ENCODE data around the gene CNOT6L.

CNOT6L gene

GRCh38 chr4:77854431-77855111, 35.4 kb upstream of the CNOT6L start:
- DNase-seq (ENCODE audit: low read depth): no peak
- no peak overlapping the region for H3K4me3 ChIP-seq (ENCODE audit: control insufficient read depth, low read depth, low read length)

GRCh38 chr4:77852892-77853495, 33.8 kb upstream of the CNOT6L start:
- TF ChIP-seq CTCF (conservative IDR thresholded peaks at IDR 0.05; ENCODE audit: control insufficient read depth, insufficient read depth, low read depth, low read length): no peak
- DNase-seq (ENCODE audit: low read depth): no peak

More at GRCh38 chr4:77854431-77855111, 35.4 kb upstream of the CNOT6L start:
- TF ChIP-seq CTCF (conservative IDR thresholded peaks at IDR 0.05; ENCODE audit: control insufficient read depth, insufficient read depth, low read depth, low read length): no peak

GRCh38 chr4:77849278-77849965, 30.3 kb upstream of the CNOT6L start:
- TF ChIP-seq CTCF (conservative IDR thresholded peaks at IDR 0.05; ENCODE audit: control insufficient read depth, insufficient read depth, low read depth, low read length): no peak
- no peak for DNase-seq (ENCODE audit: low read depth)
- H3K4me3 ChIP-seq (ENCODE audit: control insufficient read depth, low read depth, low read length): no peak overlapping the region

More at GRCh38 chr4:77852892-77853495, 33.8 kb upstream of the CNOT6L start:
- no peak overlapping the region for H3K4me3 ChIP-seq (ENCODE audit: control insufficient read depth, low read depth, low read length)

- no peak overlapping the region for H3K4me3 ChIP-seq (ENCODE audit: control insufficient read depth, low read depth, low read length)
- TF ChIP-seq CTCF (conservative IDR thresholded peaks at IDR 0.05; ENCODE audit: control insufficient read depth, insufficient read depth, low read depth, low read length): no peak
- DNase-seq (ENCODE audit: low read depth): no peak
These were observed 29.3 kb upstream of the CNOT6L start for GRCh38 chr4:77848508-77848907.

GRCh38 chr4:77845929-77846328, 26.8 kb upstream of the CNOT6L start:
- TF ChIP-seq CTCF (conservative IDR thresholded peaks at IDR 0.05; ENCODE audit: control insufficient read depth, insufficient read depth, low read depth, low read length): no peak
- no peak for DNase-seq (ENCODE audit: low read depth)
- no peak overlapping the region for H3K4me3 ChIP-seq (ENCODE audit: control insufficient read depth, low read depth, low read length)

- no peak overlapping the region for H3K4me3 ChIP-seq (ENCODE audit: control insufficient read depth, low read depth, low read length)
- TF ChIP-seq CTCF (conservative IDR thresholded peaks at IDR 0.05; ENCODE audit: control insufficient read depth, insufficient read depth, low read depth, low read length): no peak
- DNase-seq (ENCODE audit: low read depth): no peak
These were observed 26.2 kb upstream of the CNOT6L start for GRCh38 chr4:77845400-77845799.

Data from fibroblast of mammary gland (primary cell).